Gastroesophageal sphincter (tissue), 4 donors: ENCODE data around the gene LDLRAD3. TPM values are rescaled to one million over a fixed set of nuclear protein-coding genes. Genes with fewer than 3 reads are reported as not detected.

Source experiments
- ATAC-seq: fragments of 150-250 bp; one replicate; pipeline ENCODE4 v1.9.1; 2016; ENCODE audit warnings: mild to moderate bottlenecking, moderate library complexity
- H3K27ac ChIP-seq, 4 donors: fragments of 200-600 bp; sonication (generic) in 3 of 4; 1 replicate in 3 of 4; 2 replicates in 1 of 4; pipeline ENCODE4 v1.5.1; 2016 to 2019
- H3K27me3 ChIP-seq: fragments of 200-600 bp; sonication (generic); one replicate; pipeline ENCODE4 v1.5.1; 2019
- H3K36me3 ChIP-seq, 2 donors: fragments of 200-600 bp; sonication (generic); one replicate each; pipeline ENCODE4 v1.5.1; 2019; ENCODE audit warnings: control low read depth in 1 of 2
- H3K4me1 ChIP-seq, 3 donors: fragments of 200-600 bp; sonication (generic); 1 replicate in 2 of 3; 2 replicates in 1 of 3; pipeline ENCODE4 v1.5.1; 2016 to 2019; ENCODE audit warnings: control low read depth in 2 of 3
- H3K4me3 ChIP-seq, 2 donors: fragments of 200-600 bp; sonication (generic); one replicate each; pipeline ENCODE4 v1.5.1; 2019; ENCODE audit warnings: mild to moderate bottlenecking in 1 of 2, moderate library complexity in 1 of 2
- H3K9me3 ChIP-seq, 3 donors: fragments of 200-600 bp; sonication (generic); one replicate each; pipeline ENCODE4 v1.5.1; 2017 to 2019; ENCODE audit warnings: control low read depth in 2 of 3
- EP300 ChIP-seq: sonication (generic); formaldehyde crosslinking; IDR thresholded peaks from one replicate; pipeline ENCODE4 v1.6.1; 2017; ENCODE audit warnings: antibody characterized with exemption, mild to moderate bottlenecking
- POLR2A ChIP-seq, 2 donors: fragments of 450-650 bp; IDR thresholded peaks; one replicate each; pipeline ENCODE4 v1.6.1; 2017; ENCODE audit warnings: antibody characterized with exemption in 2 of 2, mild to moderate bottlenecking in 2 of 2, moderate library complexity in 1 of 2
- POLR2AphosphoS5 ChIP-seq: sonication (generic); formaldehyde crosslinking; IDR thresholded peaks from one replicate; pipeline ENCODE4 v1.6.1; 2017; ENCODE audit warnings: antibody characterized with exemption
- WGBS, 2 donors: methylation state at CpG; one replicate each; pipeline ENCODE4 v1.1.5; 2018; ENCODE audit warnings: low coverage in 1 of 2; 5-methylcytosine and 5-hydroxymethylcytosine counted together
- total RNA-seq, 4 donors: library from RNA; depleted of rRNA; stranded (reverse); fragments of >200 nt; gene quantifications; one replicate each; pipeline ENCODE4 v1.1.0, GENCODE V29; 2016
- TF ChIP-seq, protein P1 (sequence below), 4 experiments: fragments of 200-600 bp in 2 of 4; fragments of 450-650 bp in 2 of 4; sonication (generic) in 1 of 4; IDR thresholded peaks; one replicate each; pipeline ENCODE4 v1.5.1; 2017 to 2019; ENCODE audit warnings: antibody characterized with exemption in 4 of 4, mild to moderate bottlenecking in 2 of 4, moderate library complexity in 2 of 4

The LDLRAD3 gene
- total RNA-seq, 4 donors from 2014 or later, result 4.0 to 8.9 (median 7.2) TPM

DNA sequence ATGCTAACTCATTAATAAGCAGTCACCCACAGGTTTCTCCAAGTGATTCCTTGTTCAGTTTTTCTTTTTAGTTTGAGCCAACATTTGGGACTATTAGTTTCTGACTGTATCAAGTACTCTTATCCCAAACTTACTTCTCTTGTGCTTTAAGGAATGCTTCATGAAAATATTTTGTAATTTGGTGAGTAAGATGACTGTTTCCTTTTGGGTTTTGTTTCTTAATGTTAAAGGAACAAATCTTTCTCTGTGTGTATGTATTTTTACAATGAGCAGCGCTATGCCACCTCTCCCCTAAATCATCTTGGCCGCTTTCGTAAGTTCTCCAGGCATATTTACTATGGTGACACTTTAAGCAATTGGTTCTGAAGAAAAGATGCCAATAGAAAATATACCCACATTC, 72.4 kb downstream of the LDLRAD3 start:
- 96 to 100% methylated on average over 2 to 3 of the region's 3 CpGs for WGBS, 2 donors

DNA sequence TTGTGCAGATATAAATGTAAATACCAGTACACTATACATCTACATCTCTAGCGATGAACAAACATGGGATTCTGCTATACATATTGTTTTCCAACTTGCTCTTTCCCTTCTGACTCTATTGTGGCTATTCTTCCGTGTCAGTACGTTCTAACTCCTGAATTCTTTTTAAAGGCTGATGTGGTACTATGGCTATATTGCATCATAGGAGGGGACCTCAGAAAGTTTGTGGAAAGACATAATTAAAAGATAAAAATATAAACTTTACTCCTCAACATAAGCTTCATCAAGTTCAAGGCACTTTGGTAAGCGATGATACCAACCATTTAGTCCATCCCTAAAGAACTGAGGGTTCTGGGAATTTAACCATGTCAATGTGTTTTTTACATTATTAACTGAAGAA, 72.8 kb downstream of the LDLRAD3 start:
- Histone ChIP-seq H3K36me3 (no peaks in the 10 kb centered on the region), H3K27ac (no peak overlapping the region), H3K27me3 (no peaks in the 10 kb centered on the region), H3K4me3 (no peak overlapping the region), H3K4me1 (peaks cover 0 to 4% (median 0%) of the 10 kb centered on the region in 3 donors), H3K9me3 (no peaks in the 10 kb centered on the region)
- 92 to 97% methylated on average over 4 of the region's 4 CpGs for WGBS, 2 donors
- TF ChIP-seq EP300 (no peak), POLR2A (IDR thresholded peaks at IDR 0.05) (no peak), POLR2AphosphoS5 (no peak)
- TF ChIP-seq, protein P1, sequence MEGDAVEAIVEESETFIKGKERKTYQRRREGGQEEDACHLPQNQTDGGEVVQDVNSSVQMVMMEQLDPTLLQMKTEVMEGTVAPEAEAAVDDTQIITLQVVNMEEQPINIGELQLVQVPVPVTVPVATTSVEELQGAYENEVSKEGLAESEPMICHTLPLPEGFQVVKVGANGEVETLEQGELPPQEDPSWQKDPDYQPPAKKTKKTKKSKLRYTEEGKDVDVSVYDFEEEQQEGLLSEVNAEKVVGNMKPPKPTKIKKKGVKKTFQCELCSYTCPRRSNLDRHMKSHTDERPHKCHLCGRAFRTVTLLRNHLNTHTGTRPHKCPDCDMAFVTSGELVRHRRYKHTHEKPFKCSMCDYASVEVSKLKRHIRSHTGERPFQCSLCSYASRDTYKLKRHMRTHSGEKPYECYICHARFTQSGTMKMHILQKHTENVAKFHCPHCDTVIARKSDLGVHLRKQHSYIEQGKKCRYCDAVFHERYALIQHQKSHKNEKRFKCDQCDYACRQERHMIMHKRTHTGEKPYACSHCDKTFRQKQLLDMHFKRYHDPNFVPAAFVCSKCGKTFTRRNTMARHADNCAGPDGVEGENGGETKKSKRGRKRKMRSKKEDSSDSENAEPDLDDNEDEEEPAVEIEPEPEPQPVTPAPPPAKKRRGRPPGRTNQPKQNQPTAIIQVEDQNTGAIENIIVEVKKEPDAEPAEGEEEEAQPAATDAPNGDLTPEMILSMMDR (IDR thresholded peaks at IDR 0.05), result no peak
- ATAC-seq, result no peak

More for the DNA sequence above, 72.4 kb downstream of the LDLRAD3 start:
- no peak for ATAC-seq
- Histone ChIP-seq H3K36me3 (no peaks in the 10 kb centered on the region), H3K9me3 (no peaks in the 10 kb centered on the region), H3K27me3 (no peaks in the 10 kb centered on the region), H3K4me3 (no peak overlapping the region), H3K4me1 (peaks cover 0 to 4% (median 0%) of the 10 kb centered on the region in 3 donors), H3K27ac (no peak overlapping the region)
- TF ChIP-seq, protein P1 (IDR thresholded peaks at IDR 0.05), result no peak
- TF ChIP-seq POLR2AphosphoS5 (no peak), EP300 (no peak), POLR2A (IDR thresholded peaks at IDR 0.05) (no peak)

GRCh38 chr11:36019005-36019596, 75.2 kb downstream of the LDLRAD3 start:
- Histone ChIP-seq H3K4me3 (no peak overlapping the region), H3K27ac (no peak overlapping the region), H3K9me3 (no peaks in the 10 kb centered on the region), H3K4me1 (peaks cover 0 to 4% (median 0%) of the 10 kb centered on the region in 3 donors), H3K36me3 (no peaks in the 10 kb centered on the region), H3K27me3 (no peaks in the 10 kb centered on the region)
- no peak for ATAC-seq
- TF ChIP-seq EP300, result no peak
- TF ChIP-seq POLR2AphosphoS5, result no peak
- no peak for TF ChIP-seq POLR2A (IDR thresholded peaks at IDR 0.05)
- TF ChIP-seq, protein P1 (IDR thresholded peaks at IDR 0.05), result no peak
- WGBS, 2 donors, result 86 to 95% methylated on average over 5 to 8 of the region's 8 CpGs

DNA sequence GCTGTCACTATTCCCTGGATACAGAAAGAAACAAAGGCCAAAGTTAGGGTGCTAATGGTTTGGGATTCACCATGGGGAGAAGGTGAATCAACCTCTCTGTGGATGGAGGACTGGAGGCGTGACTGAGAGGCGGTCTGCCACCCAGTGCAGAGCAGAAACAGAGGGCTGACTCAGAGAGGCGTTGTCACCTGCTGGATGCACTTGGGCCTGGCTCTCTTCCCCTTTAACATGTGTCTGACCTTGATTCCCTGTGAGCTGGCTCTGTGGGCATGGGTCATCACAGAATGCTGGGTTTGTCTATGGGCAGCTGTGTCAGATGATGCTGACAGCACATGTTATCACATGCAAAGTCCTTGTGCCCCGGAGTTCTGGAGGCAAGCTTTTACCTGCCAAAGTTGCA, 75.9 kb downstream of the LDLRAD3 start:
- Histone ChIP-seq H3K4me3 (no peak overlapping the region), H3K4me1 (peaks cover 0 to 2% (median 0%) of the 10 kb centered on the region in 3 donors), H3K9me3 (no peaks in the 10 kb centered on the region), H3K27me3 (no peaks in the 10 kb centered on the region), H3K36me3 (no peaks in the 10 kb centered on the region), H3K27ac (no peak overlapping the region)
- TF ChIP-seq, protein P1 (IDR thresholded peaks at IDR 0.05), result no peak
- TF ChIP-seq EP300, result no peak
- no peak for TF ChIP-seq POLR2AphosphoS5
- no peak for TF ChIP-seq POLR2A (IDR thresholded peaks at IDR 0.05)
- WGBS, 2 donors, result 83 to 86% methylated on average over 1 of the region's 4 CpGs
- no peak for ATAC-seq

DNA sequence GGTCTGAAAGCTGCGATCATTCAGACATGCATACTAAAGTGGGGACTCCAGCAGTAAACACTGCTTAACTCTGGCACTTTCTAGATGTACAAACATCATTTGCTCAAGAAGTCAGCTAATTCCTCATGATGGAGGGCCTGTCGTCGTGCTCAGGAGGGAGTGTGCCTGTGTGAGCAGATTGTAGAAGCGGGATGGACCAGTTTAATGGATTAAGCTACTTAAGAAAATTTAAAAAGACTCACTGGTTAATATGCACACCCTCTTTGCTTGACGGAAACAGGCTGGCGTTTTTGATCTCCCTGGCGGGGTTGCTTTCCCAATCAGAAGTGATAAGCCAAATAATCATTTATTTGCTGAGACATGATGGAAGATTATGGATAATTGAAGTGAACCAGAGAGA, 79.0 kb downstream of the LDLRAD3 start:
- Histone ChIP-seq H3K36me3 (no peaks in the 10 kb centered on the region), H3K9me3 (no peaks in the 10 kb centered on the region), H3K4me3 (no peak overlapping the region), H3K27ac (no peak overlapping the region), H3K27me3 (no peaks in the 10 kb centered on the region), H3K4me1 (no peaks in the 10 kb centered on the region)
- ATAC-seq, result no peak
- WGBS, 2 donors, result 82 to 95% methylated on average over 5 to 6 of the region's 7 CpGs
- TF ChIP-seq POLR2A (IDR thresholded peaks at IDR 0.05) (no peak), EP300 (no peak), POLR2AphosphoS5 (no peak)
- TF ChIP-seq, protein P1 (IDR thresholded peaks at IDR 0.05), result no peak
